HUES6 (cell line): ENCODE data around the gene POMT2.
"Not testable (repeated sequence)": the region's sequence is repeated elsewhere in the genome, so short reads cannot be mapped to it uniquely, and the experiment has no call there.

ENCODE experiments used
- H3K27ac ChIP-seq: 2 replicates; pipeline ENCODE4 v1.7.0; 2013; ENCODE audit warnings: low read depth, mild to moderate bottlenecking, low read length, inconsistent platforms
- H3K27me3 ChIP-seq: 2 replicates; pipeline ENCODE4 v1.6.1; 2013; ENCODE audit warnings: low read length; ENCODE audit not compliant: control insufficient read depth, insufficient read depth
- H3K36me3 ChIP-seq: 2 replicates; pipeline ENCODE4 v1.6.1; 2013; ENCODE audit warnings: low read length; ENCODE audit not compliant: control insufficient read depth, insufficient read depth
- H3K4me1 ChIP-seq: 2 replicates; pipeline ENCODE4 v1.6.1; 2013; ENCODE audit warnings: low read length; ENCODE audit not compliant: control insufficient read depth, insufficient read depth
- H3K4me3 ChIP-seq: 2 replicates; pipeline ENCODE4 v1.5.1; 2013; ENCODE audit warnings: low read depth, low read length
- H3K9ac ChIP-seq: one replicate; pipeline ENCODE4 v1.6.1; 2013; ENCODE audit warnings: mild to moderate bottlenecking, low read length
- H3K9me3 ChIP-seq: 2 replicates; pipeline ENCODE4 v1.6.1; 2013; ENCODE audit warnings: low read depth, low read length; ENCODE audit not compliant: control insufficient read depth, insufficient read depth

POMT2 gene

DNA sequence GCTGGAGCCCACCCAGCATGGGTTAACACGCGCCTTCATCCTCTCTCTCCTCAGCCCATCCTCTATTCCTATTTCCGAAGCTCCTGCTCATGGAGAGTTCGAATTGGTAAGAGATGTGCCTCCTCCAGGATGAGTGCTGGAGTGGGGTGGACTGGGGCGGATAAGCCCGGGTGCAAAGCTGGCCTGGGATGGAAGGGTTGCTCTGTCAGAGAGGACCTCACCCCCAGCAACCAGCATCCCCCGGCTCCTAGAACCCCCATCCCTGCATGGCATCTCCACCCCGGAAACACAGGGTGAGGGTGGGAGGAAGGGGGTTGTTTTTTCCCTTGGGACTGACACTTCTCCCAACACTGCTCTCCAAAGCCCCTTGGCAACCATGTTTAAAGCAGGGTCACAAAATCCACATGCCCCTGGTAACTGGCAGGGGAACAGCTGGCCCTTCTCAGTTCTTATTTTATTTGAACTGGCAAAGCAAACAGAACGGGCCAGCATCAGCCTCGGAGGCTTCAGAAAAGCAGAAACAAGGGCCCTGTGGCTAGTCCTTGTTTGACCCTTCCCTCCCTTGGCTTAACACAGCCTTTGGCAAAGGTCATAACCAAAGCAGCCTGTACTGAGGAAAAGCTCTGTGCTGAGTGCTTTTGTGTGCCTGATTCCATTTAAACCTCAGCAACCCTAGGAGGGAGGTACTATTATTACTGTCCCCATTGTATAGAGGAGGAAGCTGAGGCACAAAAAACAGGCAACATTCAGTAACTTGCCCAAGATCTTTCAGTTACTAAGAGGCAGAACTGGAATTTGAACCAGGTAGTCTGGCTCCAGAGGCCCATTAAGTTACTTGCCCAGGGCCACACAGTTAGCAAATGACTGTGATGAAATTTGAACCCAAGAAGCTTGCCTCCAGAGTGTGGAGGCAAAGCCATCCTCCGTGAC lies 4.4 kb upstream of the POMT2 start:
- H3K9me3 ChIP-seq = no peaks in the 10 kb centered on the region
- no peak overlapping the region for H3K27ac ChIP-seq
- no peaks in the 10 kb centered on the region for H3K36me3 ChIP-seq

GRCh38 chr14:77324289-77324688 lies 3.6 kb upstream of the POMT2 start:
- Histone ChIP-seq H3K36me3 (no peaks in the 10 kb centered on the region), H3K4me3 (no peak overlapping the region), H3K27ac (no peak overlapping the region), H3K27me3 (no peaks in the 10 kb centered on the region), H3K9me3 (no peaks in the 10 kb centered on the region), H3K9ac (no peak overlapping the region), H3K4me1 (peaks cover 31% of the 10 kb centered on the region)

More for the DNA sequence above, 4.4 kb upstream of the POMT2 start:
- Histone ChIP-seq H3K27me3 (no peaks in the 10 kb centered on the region), H3K9ac (no peak overlapping the region), H3K4me3 (no peak overlapping the region), H3K4me1 (peaks cover 26% of the 10 kb centered on the region)

GRCh38 chr14:77323571-77323970 lies 2.9 kb upstream of the POMT2 start:
- Histone ChIP-seq H3K27me3 (no peaks in the 10 kb centered on the region), H3K4me3 (no peak overlapping the region), H3K36me3 (no peaks in the 10 kb centered on the region), H3K4me1 (peaks cover 33% of the 10 kb centered on the region), H3K27ac (no peak overlapping the region), H3K9ac (no peak overlapping the region), H3K9me3 (no peaks in the 10 kb centered on the region)

- Histone ChIP-seq H3K4me1 (peaks cover 33% of the 10 kb centered on the region), H3K4me3 (no peak overlapping the region), H3K36me3 (no peaks in the 10 kb centered on the region), H3K27ac (no peak overlapping the region), H3K9me3 (no peaks in the 10 kb centered on the region), H3K9ac (no peak overlapping the region), H3K27me3 (no peaks in the 10 kb centered on the region)
Observed at GRCh38 chr14:77322951-77323350, 2.3 kb upstream of the POMT2 start.

- H3K27me3 ChIP-seq = no peaks in the 10 kb centered on the region
- H3K9me3 ChIP-seq = no peaks in the 10 kb centered on the region
- H3K36me3 ChIP-seq = no peaks in the 10 kb centered on the region
- peaks cover 33% of the 10 kb centered on the region for H3K4me1 ChIP-seq
- H3K27ac ChIP-seq = no peak overlapping the region
- H3K9ac ChIP-seq = peak overlapping the region; percentile 62
- peak overlapping the region; percentile 72 for H3K4me3 ChIP-seq
Observed at GRCh38 chr14:77322250-77322902, 1.7 kb upstream of the POMT2 start.

- Histone ChIP-seq H3K36me3 (no peaks in the 10 kb centered on the region), H3K4me1 (peaks cover 35% of the 10 kb centered on the region), H3K27ac (no peak overlapping the region), H3K9me3 (no peaks in the 10 kb centered on the region), H3K9ac (no peak overlapping the region), H3K27me3 (no peaks in the 10 kb centered on the region), H3K4me3 (peak overlapping the region; percentile 72)
Observed at GRCh38 chr14:77319422-77319821, 1.3 kb downstream of the POMT2 start.

DNA sequence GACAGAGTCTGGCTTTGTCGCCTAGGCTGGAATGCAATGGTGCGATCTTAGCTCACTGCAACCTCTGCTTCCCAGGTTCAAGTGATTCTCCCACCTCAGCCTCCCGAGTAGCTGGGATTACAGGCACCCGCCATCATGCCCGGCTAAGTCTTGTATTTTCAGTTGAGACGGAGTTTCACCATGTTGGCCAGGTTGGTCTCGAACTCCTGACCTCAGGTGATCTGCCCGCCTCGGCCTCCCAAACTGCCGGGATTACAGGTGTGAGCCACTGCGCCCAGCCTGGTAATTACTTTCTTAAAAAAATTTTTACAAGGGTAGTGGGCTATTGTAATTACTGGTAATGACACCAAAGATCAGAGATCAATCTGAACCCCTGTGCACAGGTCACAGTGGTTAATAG lies 1.9 kb downstream of the POMT2 start:
- peaks cover 39% of the 10 kb centered on the region for H3K4me1 ChIP-seq
- H3K27me3 ChIP-seq, H3K36me3 ChIP-seq, H3K9ac ChIP-seq, H3K27ac ChIP-seq, H3K4me3 ChIP-seq, H3K9me3 ChIP-seq: not testable (repeated sequence)

DNA sequence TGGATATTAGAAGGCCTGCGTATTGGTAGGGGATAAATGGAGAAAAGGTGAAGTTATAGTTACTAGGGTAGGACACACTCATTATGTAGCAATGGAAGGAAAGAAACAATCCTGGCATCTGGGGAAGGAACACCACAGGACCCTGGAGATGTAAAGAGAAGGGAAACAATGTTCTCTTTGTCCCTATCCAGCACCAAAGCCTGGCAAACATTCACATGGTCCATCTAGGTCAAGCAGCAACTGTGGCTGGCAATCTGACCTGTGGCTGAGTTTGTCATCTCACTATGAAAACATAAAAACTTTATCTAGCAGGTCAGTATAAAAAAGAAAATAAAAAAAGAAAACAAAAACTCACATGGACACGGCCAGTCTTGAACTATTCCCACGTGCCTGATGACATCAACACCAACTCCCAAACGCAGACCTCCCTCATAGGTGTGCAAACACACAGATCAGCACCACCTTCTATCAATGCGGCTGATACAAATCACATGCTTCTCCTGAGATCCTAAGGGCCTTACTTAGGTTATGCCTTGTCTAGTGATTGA lies 2.6 kb downstream of the POMT2 start:
- no peak overlapping the region for H3K4me3 ChIP-seq
- H3K27me3 ChIP-seq = no peaks in the 10 kb centered on the region
- no peak overlapping the region for H3K9ac ChIP-seq
- H3K9me3 ChIP-seq = no peaks in the 10 kb centered on the region
- no peaks in the 10 kb centered on the region for H3K36me3 ChIP-seq
- H3K27ac ChIP-seq = no peak overlapping the region
- peaks cover 41% of the 10 kb centered on the region for H3K4me1 ChIP-seq

DNA sequence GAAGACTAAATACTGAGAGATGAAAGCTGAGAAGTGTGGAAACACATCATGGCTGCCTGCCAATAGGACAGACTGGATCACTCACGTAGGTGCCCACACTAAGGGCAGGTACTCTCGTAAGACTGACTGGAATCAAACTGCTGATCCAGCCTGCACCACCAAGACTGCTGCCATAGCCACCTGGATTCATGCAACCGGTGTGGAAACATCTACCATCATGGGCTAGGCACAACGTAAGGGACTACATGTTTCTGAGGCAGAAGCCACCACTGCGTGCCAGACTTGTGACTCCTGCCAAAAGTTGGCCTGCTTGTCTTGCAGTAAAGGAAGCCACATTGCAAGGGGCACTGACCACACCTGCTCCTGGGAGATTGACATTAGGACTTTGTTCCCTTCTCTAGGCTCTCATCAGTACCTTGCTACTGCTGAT lies 3.8 kb downstream of the POMT2 start:
- peaks cover 40% of the 10 kb centered on the region for H3K4me1 ChIP-seq
- no peak overlapping the region for H3K27ac ChIP-seq
- no peak overlapping the region for H3K9ac ChIP-seq
- H3K36me3 ChIP-seq = no peaks in the 10 kb centered on the region
- H3K9me3 ChIP-seq = no peaks in the 10 kb centered on the region
- no peak overlapping the region for H3K4me3 ChIP-seq
- no peaks in the 10 kb centered on the region for H3K27me3 ChIP-seq

DNA sequence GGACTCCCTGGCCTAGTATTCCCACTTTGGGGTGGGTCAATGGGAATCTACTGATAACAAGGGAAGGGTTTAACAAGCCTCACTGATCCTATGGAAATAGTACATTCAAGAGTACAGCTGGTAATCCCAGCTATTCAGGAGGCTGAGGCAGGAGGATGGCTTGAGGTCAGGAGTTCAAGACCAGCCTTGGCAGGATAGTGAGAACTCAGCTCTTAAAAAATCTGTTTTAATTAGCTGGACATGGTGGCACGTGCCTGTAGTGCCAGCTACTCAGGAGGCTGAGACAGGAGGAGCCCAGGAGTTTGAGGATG lies 4.5 kb downstream of the POMT2 start:
- Histone ChIP-seq H3K9ac (no peak overlapping the region), H3K27ac (no peak overlapping the region), H3K4me1 (peaks cover 38% of the 10 kb centered on the region)

More for the DNA sequence above, 4.5 kb downstream of the POMT2 start:
- Histone ChIP-seq H3K9me3 (no peaks in the 10 kb centered on the region), H3K27me3 (no peaks in the 10 kb centered on the region), H3K4me3 (no peak overlapping the region), H3K36me3 (no peaks in the 10 kb centered on the region)
